ENCODE results near the gene TMCC1. TPM values are rescaled to one million over a fixed set of nuclear protein-coding genes. Genes with fewer than 3 reads are reported as not detected.

TMCC1 gene
- total and polyA plus RNA-seq, 10 of the 15 experiments (the other 5 are each of a cell fraction or from before 2014, with no cell fraction given) = 2.3 to 21.1 (median 8.4) TPM

DNA sequence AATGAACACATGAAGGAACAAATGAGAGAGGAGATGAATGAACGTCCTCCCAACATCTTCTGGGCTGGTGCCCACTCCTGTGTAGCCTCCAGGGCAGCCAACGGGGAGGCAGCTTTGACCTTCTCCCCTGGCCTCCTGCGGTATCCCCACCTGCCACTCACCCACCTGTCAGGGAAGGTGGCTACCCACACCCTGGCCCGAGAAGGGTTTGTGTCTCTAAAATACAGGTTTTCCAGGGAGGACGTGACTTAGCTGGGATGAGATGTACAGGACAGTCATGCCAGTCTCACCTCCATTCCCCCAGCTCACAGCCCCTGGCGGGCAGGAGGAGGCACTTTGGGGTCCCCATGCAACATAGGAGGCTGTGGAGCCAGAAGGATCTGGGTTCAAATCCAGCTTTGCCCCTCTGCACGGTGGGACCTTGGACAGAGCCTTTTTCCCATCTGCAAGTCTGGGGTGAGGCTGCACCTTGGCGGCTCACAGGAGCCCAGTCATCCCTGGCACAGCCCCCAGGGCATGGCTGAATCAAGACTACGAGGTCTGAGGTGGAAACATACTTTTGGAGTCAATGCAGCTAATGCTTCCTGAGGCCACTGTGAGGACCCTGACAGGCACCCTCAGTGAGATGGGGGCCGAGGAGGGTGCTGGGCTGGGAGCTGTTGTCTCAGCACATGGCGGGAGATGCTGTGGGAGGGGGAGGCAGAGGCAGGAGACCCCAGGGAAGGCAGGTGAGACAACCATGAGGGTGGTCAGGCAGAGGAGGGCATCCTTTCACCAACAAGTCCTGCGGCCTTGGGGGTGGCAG, 275.9 kb downstream of the TMCC1 start:
- CTCF ChIA-PET = interaction anchor here (0.8 to 0.9 kb wide), 3 partner anchors 10 to 316 kb away, joined by 3 read pairs; no protein-coding TSS in a partner anchor

More for the DNA sequence above, 275.9 kb downstream of the TMCC1 start:
- TF ChIP-seq LARP7 (IDR thresholded peaks at IDR 0.05) (no peak), SKIL (IDR thresholded peaks at IDR 0.05; ENCODE audit: low read depth, poor library complexity, severe bottlenecking) (no peak), ELK1 (IDR thresholded peaks at IDR 0.05; ENCODE audit: low read depth, low read length) (no peak), KAT2A (conservative IDR thresholded peaks at IDR 0.05; ENCODE audit: control insufficient read depth, low read depth, low read length) (no peak), TCF7 (IDR thresholded peaks at IDR 0.05; ENCODE audit: borderline replicate concordance) (no peak)
- TF ChIP-seq, protein P1, sequence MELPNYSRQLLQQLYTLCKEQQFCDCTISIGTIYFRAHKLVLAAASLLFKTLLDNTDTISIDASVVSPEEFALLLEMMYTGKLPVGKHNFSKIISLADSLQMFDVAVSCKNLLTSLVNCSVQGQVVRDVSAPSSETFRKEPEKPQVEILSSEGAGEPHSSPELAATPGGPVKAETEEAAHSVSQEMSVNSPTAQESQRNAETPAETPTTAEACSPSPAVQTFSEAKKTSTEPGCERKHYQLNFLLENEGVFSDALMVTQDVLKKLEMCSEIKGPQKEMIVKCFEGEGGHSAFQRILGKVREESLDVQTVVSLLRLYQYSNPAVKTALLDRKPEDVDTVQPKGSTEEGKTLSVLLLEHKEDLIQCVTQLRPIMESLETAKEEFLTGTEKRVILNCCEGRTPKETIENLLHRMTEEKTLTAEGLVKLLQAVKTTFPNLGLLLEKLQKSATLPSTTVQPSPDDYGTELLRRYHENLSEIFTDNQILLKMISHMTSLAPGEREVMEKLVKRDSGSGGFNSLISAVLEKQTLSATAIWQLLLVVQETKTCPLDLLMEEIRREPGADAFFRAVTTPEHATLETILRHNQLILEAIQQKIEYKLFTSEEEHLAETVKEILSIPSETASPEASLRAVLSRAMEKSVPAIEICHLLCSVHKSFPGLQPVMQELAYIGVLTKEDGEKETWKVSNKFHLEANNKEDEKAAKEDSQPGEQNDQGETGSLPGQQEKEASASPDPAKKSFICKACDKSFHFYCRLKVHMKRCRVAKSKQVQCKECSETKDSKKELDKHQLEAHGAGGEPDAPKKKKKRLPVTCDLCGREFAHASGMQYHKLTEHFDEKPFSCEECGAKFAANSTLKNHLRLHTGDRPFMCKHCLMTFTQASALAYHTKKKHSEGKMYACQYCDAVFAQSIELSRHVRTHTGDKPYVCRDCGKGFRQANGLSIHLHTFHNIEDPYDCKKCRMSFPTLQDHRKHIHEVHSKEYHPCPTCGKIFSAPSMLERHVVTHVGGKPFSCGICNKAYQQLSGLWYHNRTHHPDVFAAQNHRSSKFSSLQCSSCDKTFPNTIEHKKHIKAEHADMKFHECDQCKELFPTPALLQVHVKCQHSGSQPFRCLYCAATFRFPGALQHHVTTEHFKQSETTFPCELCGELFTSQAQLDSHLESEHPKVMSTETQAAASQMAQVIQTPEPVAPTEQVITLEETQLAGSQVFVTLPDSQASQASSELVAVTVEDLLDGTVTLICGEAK (IDR thresholded peaks at IDR 0.05; ENCODE audit: borderline replicate concordance) = no peak
- no peak overlapping the region for H3K4me3 ChIP-seq
- in situ Hi-C loops (cut with MboI) = no loop called here
- intact Hi-C loops (cut with micrococcal nuclease; ENCODE audit: unreplicated experiment) = no loop called here
- DNase-seq (ENCODE audit: low read depth, low spot score) (no peak), FAIRE-seq (no peak), ATAC-seq (no peak)
- ChIA-PET RAD21 (ENCODE audit: unreplicated experiment) (interaction anchor here (1.0 kb wide), 1 partner anchor 9 kb away, joined by 3 read pairs; no protein-coding TSS in a partner anchor), POLR2A (no interaction called here), SMC1A (ENCODE audit: uncharacterized antibody, unreplicated experiment) (interaction anchor here (1.0 kb wide), 1 partner anchor 59 kb away, joined by 5 read pairs; no protein-coding TSS in a partner anchor)
- no peak overlapping the region for H3K4me2 ChIP-seq (ENCODE audit: control insufficient read depth, insufficient read depth)
- H3K4me1 ChIP-seq (ENCODE audit: control insufficient read depth, insufficient read depth, low read length) = peaks cover 14% of the 10 kb centered on the region
- WGBS (ENCODE audit: insufficient coverage, insufficient replicate concordance, low lambda C conversion rate, missing lambda C conversion rate) = 48% methylated on average over 12 of the region's 12 CpGs
- H3K27me3 ChIP-seq (replicated peaks in 1 of 2; ENCODE audit: control insufficient read depth in 2 of 2, insufficient read depth in 2 of 2, low read length in 1 of 2) = no peaks in the 10 kb centered on the region; a peak in 2 of 4 replicates
- H3K27ac ChIP-seq (ENCODE audit: control insufficient read depth, insufficient read depth) = no peak overlapping the region
- H4K20me1 ChIP-seq (ENCODE audit: control insufficient read depth, insufficient read depth) = no peaks in the 10 kb centered on the region
- H2AFZ ChIP-seq (ENCODE audit: control insufficient read depth, low read depth, low read length) = no peak overlapping the region
- no peaks in the 10 kb centered on the region for H3K36me3 ChIP-seq (ENCODE audit: control insufficient read depth in 2 of 2, insufficient read depth in 2 of 2, low read length in 1 of 2)
- no peaks in the 10 kb centered on the region for H3K79me2 ChIP-seq (ENCODE audit: control insufficient read depth, insufficient read depth, low read length)
- no peak overlapping the region for H3K9ac ChIP-seq (ENCODE audit: control insufficient read depth, insufficient read depth, low read length)
- no peaks in the 10 kb centered on the region for H3K9me3 ChIP-seq (replicated peaks; ENCODE audit: control insufficient read depth, insufficient read depth, low read length)
- no TSS peak for BruUV-seq (replicated peaks)

Data from GM12878 (cell line).